Activated CD4-positive, alpha-beta memory T cell treated with anti-CD3 and anti-CD28 coated beads for 36 hours (primary cell): ENCODE measurements around the gene PDE6D. TPM values are rescaled to one million over a fixed set of nuclear protein-coding genes. Genes with fewer than 3 reads are reported as not detected.

ENCODE experiments used
- CTCF ChIA-PET: fragments of 350-600 bp; sonication (Branson Sonifier 250); formaldehyde crosslinking; loops from one replicate; lab custom pipeline; 2021; ENCODE audit warnings: antibody characterized with exemption, inconsistent platforms; lab: Charles Lee
- POLR2A ChIA-PET: fragments of 350-600 bp; sonication (Branson Sonifier 250); formaldehyde crosslinking; loops from one replicate; lab custom pipeline; 2021; ENCODE audit warnings: antibody characterized with exemption; lab: Charles Lee
- DNase-seq: peaks from one replicate; pipeline ENCODE4 v3.0.0-alpha.2; 2020
- H3K27ac Mint-ChIP-seq: one replicate; pipeline ENCODE4 v1.8.0; 2021; ENCODE audit warnings: mixed read lengths
- H3K27me3 Mint-ChIP-seq: one replicate; pipeline ENCODE4 v1.8.0; 2021; ENCODE audit warnings: mixed read lengths
- H3K36me3 Mint-ChIP-seq: one replicate; pipeline ENCODE4 v1.8.0; 2021; ENCODE audit warnings: mixed read lengths
- H3K4me1 Mint-ChIP-seq: one replicate; pipeline ENCODE4 v1.8.0; 2021; ENCODE audit warnings: low read depth, mixed read lengths
- H3K4me3 Mint-ChIP-seq: one replicate; pipeline ENCODE4 v1.8.0; 2021; ENCODE audit warnings: mild to moderate bottlenecking, mixed read lengths
- H3K9me3 Mint-ChIP-seq: one replicate; pipeline ENCODE4 v1.8.0; 2021; ENCODE audit warnings: mixed read lengths
- intact Hi-C: fragments of 100-400 bp; cut with micrococcal nuclease; formaldehyde crosslinking; loops from one replicate; pipeline ENCODE4 v1.15.1; 2023
- total RNA-seq, 2 experiments: library from RNA; stranded (reverse); gene quantifications; one replicate each; pipeline ENCODE4 v1.2.3, GENCODE V29; 2021

Gene PDE6D
- total RNA-seq, 2 experiments from 2014 or later = 29.5 to 31.1 TPM

DNA sequence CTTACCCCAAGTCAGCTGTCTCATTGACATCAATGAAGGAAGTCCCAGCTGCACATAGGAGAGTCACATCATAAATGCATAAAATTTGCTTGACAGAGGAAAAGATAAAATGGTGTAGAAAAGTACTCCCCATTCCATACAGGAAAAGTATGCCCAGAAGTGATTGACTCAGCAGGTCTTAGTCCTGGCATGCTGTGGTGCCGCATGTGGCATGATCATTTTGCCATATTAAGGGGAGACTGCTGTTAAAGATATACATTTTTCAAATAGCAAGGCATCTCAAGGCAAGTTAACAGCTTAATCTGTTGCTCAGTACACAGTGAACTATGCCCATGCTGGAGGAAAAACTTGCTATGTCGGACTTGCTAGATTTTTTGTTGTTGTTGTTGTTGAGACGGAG is 13.3 kb upstream of the PDE6D start:
- CTCF ChIA-PET = interaction anchor here (0.9 kb wide), 1 partner anchor 80 kb away, joined by 3 read pairs; no protein-coding TSS in a partner anchor
- POLR2A ChIA-PET = no interaction called here
- intact Hi-C loops = no loop called here
- H3K9me3 Mint-ChIP-seq = no peaks in the 10 kb centered on the region
- H3K27me3 Mint-ChIP-seq = no peaks in the 10 kb centered on the region
- no peak overlapping the region for H3K27ac Mint-ChIP-seq
- no peak for DNase-seq
- H3K36me3 Mint-ChIP-seq = peaks cover 35% of the 10 kb centered on the region
- H3K4me3 Mint-ChIP-seq = no peak overlapping the region
- H3K4me1 Mint-ChIP-seq = peaks cover 5% of the 10 kb centered on the region

DNA sequence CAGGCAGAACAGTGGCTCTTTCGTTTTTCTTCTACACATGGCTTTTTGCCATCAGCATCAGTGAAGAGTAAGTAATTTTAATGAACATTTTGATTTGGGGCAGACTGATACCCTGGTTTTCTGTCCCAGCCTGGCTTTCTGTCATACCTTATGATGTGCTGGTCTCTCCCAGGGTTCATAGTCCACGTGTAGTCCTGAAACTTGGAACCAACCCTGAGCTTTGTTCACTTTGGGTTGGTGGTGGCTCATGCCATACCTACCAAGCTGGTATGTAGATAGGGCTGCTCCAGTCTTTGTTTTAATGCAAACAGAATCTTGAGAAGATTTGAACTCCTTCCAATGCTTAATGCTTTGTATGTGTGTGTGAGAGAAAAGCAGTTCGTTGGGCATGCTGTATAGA is 10.0 kb upstream of the PDE6D start:
- intact Hi-C loops = no loop called here
- no peak for DNase-seq
- no peak overlapping the region for H3K4me3 Mint-ChIP-seq
- ChIA-PET POLR2A (no interaction called here), CTCF (interaction anchor here (1.0 kb wide), 1 partner anchor 10 kb away, joined by 4 read pairs; no protein-coding TSS in a partner anchor)
- no peaks in the 10 kb centered on the region for H3K27me3 Mint-ChIP-seq
- peaks cover 28% of the 10 kb centered on the region for H3K4me1 Mint-ChIP-seq
- no peak overlapping the region for H3K27ac Mint-ChIP-seq
- H3K9me3 Mint-ChIP-seq = no peaks in the 10 kb centered on the region
- H3K36me3 Mint-ChIP-seq = peaks cover 28% of the 10 kb centered on the region

- H3K4me1 Mint-ChIP-seq = peaks cover 66% of the 10 kb centered on the region
- no peaks in the 10 kb centered on the region for H3K9me3 Mint-ChIP-seq
- H3K27ac Mint-ChIP-seq = peak overlapping the region; percentile 88
- POLR2A ChIA-PET = interaction anchor here (0.9 kb wide), 2 partner anchors 173 to 322 kb away, joined by 3 read pairs; partner anchors contain the start of gene NCL
- no peaks in the 10 kb centered on the region for H3K27me3 Mint-ChIP-seq
- CTCF ChIA-PET = interaction anchor here (1.0 to 2.4 kb wide), 5 partner anchors 11 to 173 kb away, joined by 3 to 13 read pairs (median 10); no protein-coding TSS in a partner anchor
- intact Hi-C loops = loop anchor here (10.0 kb wide), 2 partner anchors 528 to 768 kb away; partner anchors contain the start of genes EIF4E2 and TIGD1
- peak overlapping the region; percentile 79 for H3K4me3 Mint-ChIP-seq
- peaks cover 12% of the 10 kb centered on the region for H3K36me3 Mint-ChIP-seq
- DNase-seq = no peak
Measured at GRCh38 chr2:231786917-231787292, 5.8 kb upstream of the PDE6D start.

DNA sequence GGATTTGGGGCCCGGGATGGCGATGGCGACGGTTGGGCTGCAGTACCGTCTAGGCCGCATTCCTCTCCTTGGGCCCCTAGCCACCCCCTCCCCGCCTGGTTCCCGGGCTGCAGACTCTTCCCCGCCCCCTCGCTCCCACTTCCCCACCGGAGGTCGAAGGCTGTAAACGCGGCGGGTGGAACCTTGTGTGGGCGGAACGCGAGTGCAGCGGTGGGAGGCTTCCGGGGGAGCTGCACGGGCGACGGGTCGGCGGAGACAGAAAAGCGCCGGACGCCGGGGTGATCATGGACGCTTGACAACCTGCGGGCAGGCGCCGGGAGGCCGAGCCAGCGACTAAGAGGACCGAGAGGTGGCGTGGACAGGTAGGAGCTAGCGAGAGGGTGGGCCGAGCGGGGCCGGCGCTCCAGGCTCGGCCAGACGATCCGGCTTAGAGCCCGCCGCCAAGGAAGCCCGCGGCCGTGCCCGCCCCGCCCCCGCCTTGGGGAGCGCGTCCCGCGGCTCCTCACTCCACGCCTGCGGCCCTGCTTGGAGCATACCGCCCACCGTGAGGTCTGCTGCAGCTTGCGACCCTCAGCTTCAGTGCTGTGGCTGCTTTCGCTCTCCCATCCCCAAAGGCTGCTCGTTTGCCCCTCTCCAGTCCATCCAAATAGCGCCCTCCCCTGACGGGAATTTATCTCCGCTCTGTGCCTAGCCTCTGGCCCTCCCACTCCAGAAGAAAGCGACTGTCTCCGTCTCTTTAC is 5.3 kb upstream of the PDE6D start, which contains the start of gene COPS7B:
Gene COPS7B, plus strand, starts transcription at position 269 of the 740 bp plus-strand sequence. CDS start 2,126 bp downstream, outside the sequence.
- H3K27me3 Mint-ChIP-seq = no peaks in the 10 kb centered on the region
- peak within 1 kb of the TSS; percentile 88 for H3K27ac Mint-ChIP-seq
- peak; percentile 91 for DNase-seq
- intact Hi-C loops = loop anchor here (10.0 kb wide), 2 partner anchors 528 to 768 kb away; partner anchors contain the start of genes EIF4E2 and TIGD1
- H3K9me3 Mint-ChIP-seq = no peaks in the 10 kb centered on the region
- peaks cover 67% of the 10 kb centered on the region for H3K4me1 Mint-ChIP-seq
- peak within 1 kb of the TSS; percentile 79 for H3K4me3 Mint-ChIP-seq
- H3K36me3 Mint-ChIP-seq = peaks cover 10% of the 10 kb centered on the region
- ChIA-PET CTCF (interaction anchor here (1.0 to 3.2 kb wide), 9 partner anchors 11 to 529 kb away, joined by 3 to 18 read pairs (median 9); partner anchors contain the start of gene PTMA), POLR2A (interaction anchor here (0.6 to 1.0 kb wide), 4 partner anchors 68 to 322 kb away, joined by 3 read pairs; partner anchors contain the start of gene NCL)

DNA sequence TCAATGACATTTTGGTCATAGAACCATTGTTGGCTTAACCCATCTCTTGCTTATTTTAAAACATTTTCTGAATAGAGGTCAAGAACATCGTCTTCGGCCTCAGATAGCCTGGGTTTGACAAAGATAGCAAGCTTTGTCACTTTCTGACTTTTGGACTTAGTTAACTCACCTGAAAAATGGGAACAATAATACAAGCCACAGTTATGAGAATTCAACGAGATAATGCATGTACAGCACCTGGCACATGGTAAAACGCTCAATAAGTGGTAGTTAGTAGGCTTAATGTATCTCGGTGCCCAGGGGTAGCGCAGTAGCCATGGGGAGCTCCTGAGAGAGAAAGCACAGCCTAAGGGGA is 4.7 kb upstream of the PDE6D start:
- no peak for DNase-seq
- H3K4me1 Mint-ChIP-seq = peaks cover 67% of the 10 kb centered on the region
- H3K27me3 Mint-ChIP-seq = no peaks in the 10 kb centered on the region
- peaks cover 6% of the 10 kb centered on the region for H3K36me3 Mint-ChIP-seq
- H3K4me3 Mint-ChIP-seq = peak overlapping the region; percentile 79
- intact Hi-C loops = loop anchor here (10.0 kb wide), 2 partner anchors 529 to 769 kb away; partner anchors contain the start of genes EIF4E2 and TIGD1
- H3K27ac Mint-ChIP-seq = peak overlapping the region; percentile 88
- ChIA-PET POLR2A (interaction anchor here (0.9 to 1.0 kb wide), 3 partner anchors 72 to 321 kb away, joined by 3 read pairs; partner anchors contain the start of gene NCL), CTCF (interaction anchor here (1.0 to 3.2 kb wide), 9 partner anchors 10 to 530 kb away, joined by 3 to 18 read pairs (median 9); partner anchors contain the start of gene PTMA)
- H3K9me3 Mint-ChIP-seq = no peaks in the 10 kb centered on the region

- Mint-ChIP-seq H3K4me1 (peaks cover 67% of the 10 kb centered on the region), H3K27ac (peak overlapping the region; percentile 88), H3K27me3 (no peaks in the 10 kb centered on the region), H3K36me3 (peaks cover 6% of the 10 kb centered on the region), H3K9me3 (no peaks in the 10 kb centered on the region), H3K4me3 (peak overlapping the region; percentile 79)
- CTCF ChIA-PET = interaction anchor here (1.1 to 3.2 kb wide), 7 partner anchors 10 to 530 kb away, joined by 3 to 18 read pairs (median 10); partner anchors contain the start of gene PTMA
- no peak for DNase-seq
- POLR2A ChIA-PET = interaction anchor here (1.0 kb wide), 1 partner anchor 72 kb away, joined by 3 read pairs; no protein-coding TSS in a partner anchor
- intact Hi-C loops = loop anchor here (10.0 kb wide), 2 partner anchors 529 to 769 kb away; partner anchors contain the start of genes EIF4E2 and TIGD1
Measured at GRCh38 chr2:231785413-231785812, 4.3 kb upstream of the PDE6D start.

DNA sequence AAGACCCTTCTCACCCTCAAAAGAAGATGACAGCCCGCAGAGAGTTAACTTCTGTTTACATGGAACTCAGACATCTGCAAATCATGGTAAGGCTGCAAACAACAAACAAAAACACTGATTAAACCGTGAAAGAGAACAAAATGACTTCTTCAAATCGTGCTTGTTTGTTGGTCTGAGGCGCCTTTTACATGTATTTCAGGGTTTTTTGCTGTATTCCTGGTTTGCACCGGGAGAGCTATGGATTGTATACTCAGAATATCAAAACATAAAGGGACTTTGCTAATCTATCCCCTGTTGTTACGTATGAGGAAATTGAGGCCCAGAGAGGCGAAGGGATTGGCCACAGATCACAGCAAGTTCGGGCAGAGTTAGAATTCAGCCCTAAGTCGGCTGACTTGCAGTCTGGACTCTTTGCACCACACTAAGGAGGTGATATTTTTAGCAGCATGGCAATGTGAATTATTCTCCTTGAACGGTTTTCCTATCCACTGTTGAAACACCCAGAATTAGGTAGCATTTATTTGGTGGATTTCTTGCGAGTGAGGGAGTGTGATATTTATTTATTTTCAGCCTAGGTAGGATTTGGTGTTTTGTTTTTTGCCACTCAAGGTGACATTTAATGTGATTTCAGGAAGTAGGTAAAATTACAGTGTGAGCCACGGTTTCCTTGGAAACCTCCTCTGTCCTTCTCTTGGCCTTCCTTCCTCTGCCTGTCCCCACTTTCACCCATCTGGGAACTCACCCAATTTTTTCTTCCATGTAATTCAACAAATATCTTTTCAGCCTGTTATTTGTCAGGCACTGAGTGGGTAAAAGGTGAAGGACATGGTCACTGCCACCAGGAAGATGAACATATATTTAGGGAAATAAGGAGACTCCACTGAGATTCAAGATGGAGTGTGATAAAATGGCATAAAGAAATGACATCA is 980 bp upstream of the PDE6D start:
- ChIA-PET POLR2A (interaction anchor here (0.6 to 1.3 kb wide), 3 partner anchors 68 to 1119 kb away, joined by 3 to 6 read pairs (median 5); no protein-coding TSS in a partner anchor), CTCF (interaction anchor here (1.0 kb wide), 1 partner anchor 105 kb away, joined by 3 read pairs; no protein-coding TSS in a partner anchor)

GRCh38 chr2:231780123-231780908 is 766 bp downstream of the PDE6D start:
- H3K4me1 Mint-ChIP-seq = peaks cover 45% of the 10 kb centered on the region

More for the DNA sequence above, 980 bp upstream of the PDE6D start:
- H3K27me3 Mint-ChIP-seq = no peaks in the 10 kb centered on the region
- peaks cover 56% of the 10 kb centered on the region for H3K4me1 Mint-ChIP-seq
- peaks cover 2% of the 10 kb centered on the region for H3K36me3 Mint-ChIP-seq
- DNase-seq = peak; percentile 37
- peak overlapping the region; percentile 89 for H3K4me3 Mint-ChIP-seq
- intact Hi-C loops = loop anchor here (1.0 to 10.0 kb wide), 7 partner anchors 70 to 773 kb away; partner anchors contain the start of genes EIF4E2, NCL, PTMA and TIGD1
- H3K27ac Mint-ChIP-seq = peak overlapping the region; percentile 94
- no peaks in the 10 kb centered on the region for H3K9me3 Mint-ChIP-seq

GRCh38 chr2:231769170-231770136 is 11.6 kb downstream of the PDE6D start:
- CTCF ChIA-PET = no interaction called here
- H3K4me3 Mint-ChIP-seq = no peak overlapping the region
- intact Hi-C loops = no loop called here
- H3K4me1 Mint-ChIP-seq = peaks cover 17% of the 10 kb centered on the region
- H3K27me3 Mint-ChIP-seq = no peaks in the 10 kb centered on the region
- POLR2A ChIA-PET = no interaction called here
- no peak overlapping the region for H3K27ac Mint-ChIP-seq
- H3K36me3 Mint-ChIP-seq = no peaks in the 10 kb centered on the region
- DNase-seq = no peak
- H3K9me3 Mint-ChIP-seq = no peaks in the 10 kb centered on the region

More at GRCh38 chr2:231780123-231780908, 766 bp downstream of the PDE6D start:
- ChIA-PET POLR2A (interaction anchor here (1.3 kb wide), 1 partner anchor 66 kb away, joined by 5 read pairs; no protein-coding TSS in a partner anchor), CTCF (interaction anchor here (0.6 kb wide), 2 partner anchors 73 to 103 kb away, joined by 3 to 4 read pairs; no protein-coding TSS in a partner anchor)
- peak overlapping the region; percentile 89 for H3K4me3 Mint-ChIP-seq
- DNase-seq = peak; percentile 47
- peaks cover 2% of the 10 kb centered on the region for H3K36me3 Mint-ChIP-seq
- intact Hi-C loops = loop anchor here (5.0 to 10.0 kb wide), 3 partner anchors 103 to 774 kb away; partner anchors contain the start of genes EIF4E2 and TIGD1
- no peak overlapping the region for H3K27ac Mint-ChIP-seq
- H3K27me3 Mint-ChIP-seq = no peaks in the 10 kb centered on the region
- H3K9me3 Mint-ChIP-seq = no peaks in the 10 kb centered on the region
